AG08396 (cell line): ENCODE results near the gene SESN3.

Experiments
- DNase-seq: peaks from one replicate; pipeline ENCODE4 v3.0.0; 2012; ENCODE audit warnings: low spot score, mixed read lengths

The SESN3 gene

GRCh38 chr11:95115597-95115996, 115.4 kb downstream of the SESN3 start:
- DNase-seq, result no peak
